ES-I3 (cell line): ENCODE results near the gene HIC1.
A peak's percentile ranks its signal among the peaks of the same experiment; 100 is the strongest.

ENCODE experiments used
- H3K36me3 ChIP-seq: 2 replicates; pipeline ENCODE4 v1.6.1; 2013; ENCODE audit warnings: mild to moderate bottlenecking, low read length, control low read depth, moderate library complexity; ENCODE audit not compliant: insufficient read depth
- H3K4me1 ChIP-seq: 2 replicates; pipeline ENCODE4 v1.6.1; 2013; ENCODE audit warnings: mild to moderate bottlenecking, control low read depth, low read length; ENCODE audit not compliant: insufficient read depth
- H3K9ac ChIP-seq: 2 replicates; pipeline ENCODE4 v1.6.1; 2013; ENCODE audit warnings: low read depth, mild to moderate bottlenecking, low read length, moderate library complexity
- H3K9me3 ChIP-seq: 2 replicates; pipeline ENCODE4 v1.6.1; 2013; ENCODE audit warnings: mild to moderate bottlenecking, low read length, moderate library complexity; ENCODE audit not compliant: control insufficient read depth, insufficient read depth

Gene HIC1

GRCh38 chr17:2033153-2033552, 21.8 kb upstream of the HIC1 start:
- H3K4me1 ChIP-seq = no peaks in the 10 kb centered on the region; the same call in 1 of the 2 replicates
- no peak overlapping the region for H3K9ac ChIP-seq
- no peaks in the 10 kb centered on the region for H3K36me3 ChIP-seq
- no peaks in the 10 kb centered on the region for H3K9me3 ChIP-seq

- Histone ChIP-seq H3K4me1 (no peaks in the 10 kb centered on the region; the same call in 1 of the 2 replicates), H3K9me3 (no peaks in the 10 kb centered on the region), H3K36me3 (no peaks in the 10 kb centered on the region), H3K9ac (no peak overlapping the region)
These were observed 20.7 kb upstream of the HIC1 start for GRCh38 chr17:2034157-2034556.

GRCh38 chr17:2034806-2035540, 19.9 kb upstream of the HIC1 start:
- H3K4me1 ChIP-seq = no peaks in the 10 kb centered on the region; the same call in 1 of the 2 replicates
- no peaks in the 10 kb centered on the region for H3K36me3 ChIP-seq
- H3K9me3 ChIP-seq = no peaks in the 10 kb centered on the region
- H3K9ac ChIP-seq = no peak overlapping the region

- Histone ChIP-seq H3K9ac (no peak overlapping the region), H3K36me3 (no peaks in the 10 kb centered on the region), H3K4me1 (no peaks in the 10 kb centered on the region; the same call in 1 of the 2 replicates), H3K9me3 (no peaks in the 10 kb centered on the region)
These were observed 19.1 kb upstream of the HIC1 start for GRCh38 chr17:2035541-2036488.

GRCh38 chr17:2037155-2037554, 17.7 kb upstream of the HIC1 start:
- no peak overlapping the region for H3K9ac ChIP-seq
- H3K4me1 ChIP-seq = no peaks in the 10 kb centered on the region; the same call in 1 of the 2 replicates
- H3K36me3 ChIP-seq = no peaks in the 10 kb centered on the region
- H3K9me3 ChIP-seq = no peaks in the 10 kb centered on the region

- H3K9me3 ChIP-seq = no peaks in the 10 kb centered on the region
- peaks cover 6% of the 10 kb centered on the region; the same call in 1 of the 2 replicates for H3K36me3 ChIP-seq
- H3K9ac ChIP-seq = no peak overlapping the region
- peaks cover 3% of the 10 kb centered on the region; the same call in 1 of the 2 replicates for H3K4me1 ChIP-seq
These were observed 14.6 kb upstream of the HIC1 start for GRCh38 chr17:2040219-2040827.

- H3K4me1 ChIP-seq = peaks cover 3% of the 10 kb centered on the region; the same call in 1 of the 2 replicates
- peaks cover 6% of the 10 kb centered on the region; the same call in 1 of the 2 replicates for H3K36me3 ChIP-seq
- H3K9ac ChIP-seq = peak overlapping the region; percentile 78; the same call in 1 of the 2 replicates
- H3K9me3 ChIP-seq = no peaks in the 10 kb centered on the region
These were observed 13.9 kb upstream of the HIC1 start for GRCh38 chr17:2040942-2041560.

GRCh38 chr17:2041561-2042389, 13.1 kb upstream of the HIC1 start, which contains the start of gene OVCA2:
TSS of gene OVCA2 (plus strand) at chr17:2042022. CDS start at chr17:2042048, 26 bp downstream.
- Histone ChIP-seq H3K9me3 (no peaks in the 10 kb centered on the region), H3K4me1 (peaks cover 3% of the 10 kb centered on the region; the same call in 1 of the 2 replicates), H3K9ac (peak within 1 kb of the TSS; percentile 78), H3K36me3 (peaks cover 6% of the 10 kb centered on the region; the same call in 1 of the 2 replicates)

- Histone ChIP-seq H3K9ac (peak overlapping the region; percentile 78), H3K4me1 (peaks cover 3% of the 10 kb centered on the region; the same call in 1 of the 2 replicates), H3K36me3 (peaks cover 6% of the 10 kb centered on the region; the same call in 1 of the 2 replicates), H3K9me3 (no peaks in the 10 kb centered on the region)
These were observed 12.5 kb upstream of the HIC1 start for GRCh38 chr17:2042390-2042847.

- H3K9ac ChIP-seq = no peak overlapping the region
- H3K4me1 ChIP-seq = peaks cover 3% of the 10 kb centered on the region; the same call in 1 of the 2 replicates
- peaks cover 6% of the 10 kb centered on the region; the same call in 1 of the 2 replicates for H3K36me3 ChIP-seq
- H3K9me3 ChIP-seq = no peaks in the 10 kb centered on the region
These were observed 12.0 kb upstream of the HIC1 start for GRCh38 chr17:2042933-2043332.

GRCh38 chr17:2043785-2044184, 11.1 kb upstream of the HIC1 start:
- Histone ChIP-seq H3K4me1 (peaks cover 3% of the 10 kb centered on the region; the same call in 1 of the 2 replicates), H3K36me3 (peaks cover 6% of the 10 kb centered on the region; the same call in 1 of the 2 replicates), H3K9ac (no peak overlapping the region), H3K9me3 (no peaks in the 10 kb centered on the region)

- H3K4me1 ChIP-seq = peaks cover 3% of the 10 kb centered on the region; the same call in 1 of the 2 replicates
- H3K9me3 ChIP-seq = no peaks in the 10 kb centered on the region
- no peak overlapping the region for H3K9ac ChIP-seq
- H3K36me3 ChIP-seq = peaks cover 6% of the 10 kb centered on the region; the same call in 1 of the 2 replicates
These were observed 10.5 kb upstream of the HIC1 start for GRCh38 chr17:2044263-2044894.
